Hepatocyte (in vitro differentiated cells): ENCODE measurements around the gene PTGDS.

Experiments
- EZH2 ChIP-seq: fragments of 200-600 bp; sonication (generic); IDR thresholded peaks from 2 replicates; pipeline ENCODE4 v1.6.1; 2016; ENCODE audit warnings: antibody characterized with exemption, mild to moderate bottlenecking, borderline replicate concordance
- EZH2phosphoT487 ChIP-seq: fragments of 200-600 bp; sonication (generic); IDR thresholded peaks from one replicate; pipeline ENCODE4 v1.6.1; 2018; ENCODE audit warnings: antibody characterized with exemption, mild to moderate bottlenecking, low read depth, moderate library complexity; ENCODE audit not compliant: unreplicated experiment, severe bottlenecking
- TF ChIP-seq, protein P1 (sequence below): fragments of 200-600 bp; sonication (generic); IDR thresholded peaks from 2 replicates; pipeline ENCODE4 v1.5.1; 2016; ENCODE audit warnings: antibody characterized with exemption, mild to moderate bottlenecking; ENCODE audit not compliant: poor library complexity

GRCh38 chr9:136978865-136979544, 1.7 kb downstream of the PTGDS start:
- TF ChIP-seq, protein P1, sequence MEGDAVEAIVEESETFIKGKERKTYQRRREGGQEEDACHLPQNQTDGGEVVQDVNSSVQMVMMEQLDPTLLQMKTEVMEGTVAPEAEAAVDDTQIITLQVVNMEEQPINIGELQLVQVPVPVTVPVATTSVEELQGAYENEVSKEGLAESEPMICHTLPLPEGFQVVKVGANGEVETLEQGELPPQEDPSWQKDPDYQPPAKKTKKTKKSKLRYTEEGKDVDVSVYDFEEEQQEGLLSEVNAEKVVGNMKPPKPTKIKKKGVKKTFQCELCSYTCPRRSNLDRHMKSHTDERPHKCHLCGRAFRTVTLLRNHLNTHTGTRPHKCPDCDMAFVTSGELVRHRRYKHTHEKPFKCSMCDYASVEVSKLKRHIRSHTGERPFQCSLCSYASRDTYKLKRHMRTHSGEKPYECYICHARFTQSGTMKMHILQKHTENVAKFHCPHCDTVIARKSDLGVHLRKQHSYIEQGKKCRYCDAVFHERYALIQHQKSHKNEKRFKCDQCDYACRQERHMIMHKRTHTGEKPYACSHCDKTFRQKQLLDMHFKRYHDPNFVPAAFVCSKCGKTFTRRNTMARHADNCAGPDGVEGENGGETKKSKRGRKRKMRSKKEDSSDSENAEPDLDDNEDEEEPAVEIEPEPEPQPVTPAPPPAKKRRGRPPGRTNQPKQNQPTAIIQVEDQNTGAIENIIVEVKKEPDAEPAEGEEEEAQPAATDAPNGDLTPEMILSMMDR: no peak
- TF ChIP-seq EZH2phosphoT487 (no peak), EZH2 (no peak)
